Endodermal cell (in vitro differentiated cells): Measurements from ENCODE around the gene MOV10L1. TPM values are rescaled to one million over a fixed set of nuclear protein-coding genes. Genes with fewer than 3 reads are reported as not detected.
A peak's percentile ranks its signal among the peaks of the same experiment; 100 is the strongest.

Source experiments
- DNase-seq: peaks from one replicate; pipeline ENCODE4 v3.0.0-alpha.2; 2017
- H3K27ac ChIP-seq: 2 replicates; pipeline ENCODE4 v1.5.1; 2013; ENCODE audit warnings: mild to moderate bottlenecking, low read depth, low read length, moderate library complexity
- H3K27me3 ChIP-seq: 2 replicates; pipeline ENCODE4 v1.6.1; 2013; ENCODE audit warnings: mild to moderate bottlenecking, low read length, moderate library complexity; ENCODE audit not compliant: insufficient read depth, control insufficient read depth, poor library complexity, severe bottlenecking
- H3K36me3 ChIP-seq: 2 replicates; pipeline ENCODE4 v1.7.0; 2013; ENCODE audit warnings: mild to moderate bottlenecking, low read length, moderate library complexity; ENCODE audit not compliant: control insufficient read depth, insufficient read depth
- H3K4me1 ChIP-seq: one replicate; pipeline ENCODE4 v1.7.0; 2013; ENCODE audit warnings: low read length; ENCODE audit not compliant: control insufficient read depth, insufficient read depth
- H3K4me3 ChIP-seq: 2 replicates; pipeline ENCODE4 v1.5.1; 2013; ENCODE audit warnings: mild to moderate bottlenecking, low read length, moderate library complexity
- H3K9ac ChIP-seq: 2 replicates; pipeline ENCODE4 v1.6.1; 2013; ENCODE audit warnings: mild to moderate bottlenecking, low read length, moderate library complexity; ENCODE audit not compliant: poor library complexity, severe bottlenecking; ENCODE audit errors: extremely low read depth
- H3K9me3 ChIP-seq: 2 replicates; pipeline ENCODE4 v1.6.1; 2013; ENCODE audit warnings: mild to moderate bottlenecking, low read length, moderate library complexity; ENCODE audit not compliant: control insufficient read depth
- H3K27ac Mint-ChIP-seq: 2 replicates; pipeline ENCODE4 v1.8.0; 2020; ENCODE audit warnings: mixed read lengths
- H3K27me3 Mint-ChIP-seq: 2 replicates; pipeline ENCODE4 v1.8.0; 2021; ENCODE audit warnings: mild to moderate bottlenecking, mixed read lengths; ENCODE audit not compliant: insufficient read depth
- H3K36me3 Mint-ChIP-seq: 2 replicates; pipeline ENCODE4 v1.8.0; 2020; ENCODE audit warnings: low read depth, mixed read lengths
- H3K4me1 Mint-ChIP-seq: 2 replicates; pipeline ENCODE4 v1.8.0; 2020; ENCODE audit warnings: mixed read lengths
- H3K4me3 Mint-ChIP-seq: 2 replicates; pipeline ENCODE4 v1.8.0; 2020; ENCODE audit warnings: mild to moderate bottlenecking, moderate library complexity, mixed read lengths
- H3K9me3 Mint-ChIP-seq: 2 replicates; pipeline ENCODE4 v1.8.0; 2020; ENCODE audit warnings: mild to moderate bottlenecking, mixed read lengths
- CTCF ChIP-seq: fragments of 200-600 bp; sonication (generic); conservative IDR thresholded peaks from 2 replicates; pipeline ENCODE4 v1.5.0; 2021; ENCODE audit warnings: antibody characterized with exemption, mild to moderate bottlenecking
- WGBS, 2 experiments: methylation state at CpG; one replicate each; pipeline versions ENCODE4 v1.1.5 to v1.1.7; 2013; ENCODE audit warnings: missing lambda C conversion rate in 2 of 2, mixed read lengths in 1 of 2; ENCODE audit not compliant: insufficient coverage in 1 of 2, insufficient read length in 1 of 2; 5-methylcytosine and 5-hydroxymethylcytosine counted together
- total RNA-seq, 2 donors: library from RNA; stranded (reverse); fragmentation: NEBNext Ultra II Directional in 1 of 2; extraction: Animal tissue kit (Norgen Biotek cat#: 25700) in 1 of 2; gene quantifications; 2 replicates in 1 of 2; 3 replicates in 1 of 2; pipeline ENCODE4 v1.2.1, GENCODE V29; 2021

MOV10L1 gene
- total RNA-seq, 2 donors from 2014 or later = 0.31 TPM; not detected in 1

- Mint-ChIP-seq H3K27me3 (no peaks in the 10 kb centered on the region), H3K27ac (no peak overlapping the region), H3K9me3 (no peaks in the 10 kb centered on the region), H3K4me1 (no peaks in the 10 kb centered on the region), H3K4me3 (no peak overlapping the region), H3K36me3 (no peaks in the 10 kb centered on the region)
- no peak for DNase-seq
- no peaks in the 10 kb centered on the region for H3K9me3 ChIP-seq
- peaks cover 7% of the 10 kb centered on the region for H3K27me3 ChIP-seq
- H3K27ac ChIP-seq = no peak overlapping the region
- TF ChIP-seq CTCF = no peak
- no peak overlapping the region for H3K4me3 ChIP-seq
- no peak overlapping the region for H3K9ac ChIP-seq
- H3K4me1 ChIP-seq = no peaks in the 10 kb centered on the region
- H3K36me3 ChIP-seq = no peaks in the 10 kb centered on the region
- 100% methylated on average over 3 of the region's 3 CpGs; no CpG with 5 or more reads in 1 of the 2 experiments for WGBS, 2 experiments
Measured at GRCh38 chr22:50098052-50098451, 8.2 kb downstream of the MOV10L1 start.

GRCh38 chr22:50101870-50102565 lies 12.2 kb downstream of the MOV10L1 start:
- WGBS, 2 experiments = 88 to 92% methylated on average over 8 to 10 of the region's 10 CpGs
- no peaks in the 10 kb centered on the region for H3K4me1 Mint-ChIP-seq
- H3K27ac ChIP-seq = no peak overlapping the region
- no peaks in the 10 kb centered on the region for H3K9me3 Mint-ChIP-seq
- no peaks in the 10 kb centered on the region for H3K27me3 ChIP-seq
- no peak overlapping the region for H3K4me3 Mint-ChIP-seq
- no peaks in the 10 kb centered on the region for H3K4me1 ChIP-seq
- no peaks in the 10 kb centered on the region for H3K9me3 ChIP-seq
- H3K36me3 ChIP-seq = no peaks in the 10 kb centered on the region
- H3K27ac Mint-ChIP-seq = no peak overlapping the region
- H3K36me3 Mint-ChIP-seq = no peaks in the 10 kb centered on the region
- TF ChIP-seq CTCF = no peak
- no peak for DNase-seq
- H3K27me3 Mint-ChIP-seq = no peaks in the 10 kb centered on the region
- H3K9ac ChIP-seq = no peak overlapping the region
- H3K4me3 ChIP-seq = no peak overlapping the region

DNA sequence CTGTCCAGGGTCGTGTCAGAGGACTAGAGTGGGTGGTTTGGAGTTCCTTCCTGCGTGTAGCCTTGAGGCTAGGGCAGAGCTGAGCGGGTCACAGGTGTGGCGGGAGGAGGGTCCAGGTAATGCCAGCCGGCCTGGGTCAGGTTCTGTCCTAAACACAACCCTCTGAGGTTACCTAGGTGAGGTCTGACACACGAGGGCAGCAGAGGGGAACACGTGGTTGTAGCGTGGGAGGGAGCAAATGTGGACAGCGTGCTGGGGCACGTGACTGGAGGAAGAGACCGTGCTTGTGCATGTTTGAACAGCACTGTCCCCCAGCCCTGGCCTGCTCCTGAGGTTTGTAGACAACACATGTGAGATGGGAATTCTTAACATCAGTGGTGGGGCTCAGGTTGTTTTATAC lies 13.1 kb downstream of the MOV10L1 start:
- DNase-seq = no peak
- Histone ChIP-seq H3K9me3 (no peaks in the 10 kb centered on the region), H3K27me3 (no peaks in the 10 kb centered on the region), H3K4me3 (no peak overlapping the region), H3K36me3 (no peaks in the 10 kb centered on the region), H3K9ac (no peak overlapping the region), H3K4me1 (no peaks in the 10 kb centered on the region), H3K27ac (no peak overlapping the region)
- no peaks in the 10 kb centered on the region for H3K9me3 Mint-ChIP-seq
- no peaks in the 10 kb centered on the region for H3K27me3 Mint-ChIP-seq
- H3K4me1 Mint-ChIP-seq = no peaks in the 10 kb centered on the region
- no peak overlapping the region for H3K27ac Mint-ChIP-seq
- TF ChIP-seq CTCF = peak; percentile 22
- H3K36me3 Mint-ChIP-seq = no peaks in the 10 kb centered on the region
- WGBS, 2 experiments = 81 to 88% methylated on average over 7 to 11 of the region's 11 CpGs
- no peak overlapping the region for H3K4me3 Mint-ChIP-seq
